ENCODE data around the gene OR2H2.

The OR2H2 gene

GRCh38 chr6:29617782-29618554, 33.0 kb downstream of the OR2H2 start:
- Histone ChIP-seq H2AFZ (ENCODE audit: low read depth, low read length) (no peak overlapping the region), H3K9me3 (ENCODE audit: insufficient read depth, low read length) (no peaks in the 10 kb centered on the region), H4K20me1 (ENCODE audit: insufficient read depth, low read length) (no peaks in the 10 kb centered on the region), H3K36me3 (replicated peaks; ENCODE audit: low read depth, low read length) (peaks cover 7% of the 10 kb centered on the region), H3K4me3 (ENCODE audit: low read length) (no peak overlapping the region), H3K4me2 (ENCODE audit: low read length) (no peak overlapping the region), H3K27me3 (ENCODE audit: low read depth, low read length) (no peaks in the 10 kb centered on the region), H3K9ac (ENCODE audit: low read length) (no peak overlapping the region), H3K27ac (ENCODE audit: low read length) (no peak overlapping the region), H3K79me2 (ENCODE audit: low read length) (no peaks in the 10 kb centered on the region), H3K4me1 (ENCODE audit: low read length) (no peaks in the 10 kb centered on the region)
- no peak for TF ChIP-seq EZH2phosphoT487 (IDR thresholded peaks at IDR 0.05; ENCODE audit: low read depth)
- peak; percentile 24; the same call in 1 of the 2 replicates for TF ChIP-seq CTCF (IDR thresholded peaks at IDR 0.05; ENCODE audit: low read depth, low read length)

- peaks cover 7% of the 10 kb centered on the region for H3K36me3 ChIP-seq (replicated peaks; ENCODE audit: low read depth, low read length)
- TF ChIP-seq EZH2phosphoT487 (IDR thresholded peaks at IDR 0.05; ENCODE audit: low read depth) = no peak
- TF ChIP-seq CTCF (IDR thresholded peaks at IDR 0.05; ENCODE audit: low read depth, low read length) = no peak
Measured at GRCh38 chr6:29619578-29620160, 34.7 kb downstream of the OR2H2 start.

GRCh38 chr6:29620630-29621029, 35.7 kb downstream of the OR2H2 start:
- Histone ChIP-seq H3K4me1 (ENCODE audit: low read length) (no peaks in the 10 kb centered on the region), H3K4me3 (ENCODE audit: low read length) (no peak overlapping the region), H3K79me2 (ENCODE audit: low read length) (no peaks in the 10 kb centered on the region), H2AFZ (ENCODE audit: low read depth, low read length) (no peak overlapping the region), H3K27me3 (ENCODE audit: low read depth, low read length) (no peaks in the 10 kb centered on the region), H3K36me3 (replicated peaks; ENCODE audit: low read depth, low read length) (peaks cover 7% of the 10 kb centered on the region), H3K4me2 (ENCODE audit: low read length) (no peak overlapping the region), H3K27ac (ENCODE audit: low read length) (no peak overlapping the region), H4K20me1 (ENCODE audit: insufficient read depth, low read length) (no peaks in the 10 kb centered on the region), H3K9ac (ENCODE audit: low read length) (no peak overlapping the region), H3K9me3 (ENCODE audit: insufficient read depth, low read length) (no peaks in the 10 kb centered on the region)
- TF ChIP-seq CTCF (IDR thresholded peaks at IDR 0.05; ENCODE audit: low read depth, low read length) = no peak
- TF ChIP-seq EZH2phosphoT487 (IDR thresholded peaks at IDR 0.05; ENCODE audit: low read depth) = no peak

More at GRCh38 chr6:29619578-29620160, 34.7 kb downstream of the OR2H2 start:
- H4K20me1 ChIP-seq (ENCODE audit: insufficient read depth, low read length) = no peaks in the 10 kb centered on the region
- H3K27ac ChIP-seq (ENCODE audit: low read length) = no peak overlapping the region
- no peak overlapping the region for H2AFZ ChIP-seq (ENCODE audit: low read depth, low read length)
- H3K9ac ChIP-seq (ENCODE audit: low read length) = no peak overlapping the region
- no peaks in the 10 kb centered on the region for H3K4me1 ChIP-seq (ENCODE audit: low read length)
- H3K4me3 ChIP-seq (ENCODE audit: low read length) = no peak overlapping the region
- H3K9me3 ChIP-seq (ENCODE audit: insufficient read depth, low read length) = no peaks in the 10 kb centered on the region
- no peaks in the 10 kb centered on the region for H3K79me2 ChIP-seq (ENCODE audit: low read length)
- no peaks in the 10 kb centered on the region for H3K27me3 ChIP-seq (ENCODE audit: low read depth, low read length)
- no peak overlapping the region for H3K4me2 ChIP-seq (ENCODE audit: low read length)

GRCh38 chr6:29624520-29624961, 39.6 kb downstream of the OR2H2 start:
- TF ChIP-seq EZH2phosphoT487 (IDR thresholded peaks at IDR 0.05; ENCODE audit: low read depth) (no peak), CTCF (IDR thresholded peaks at IDR 0.05; ENCODE audit: low read depth, low read length) (no peak)

More at GRCh38 chr6:29624520-29624961, 39.6 kb downstream of the OR2H2 start:
- H2AFZ ChIP-seq (ENCODE audit: low read depth, low read length) = no peak overlapping the region
- H3K9me3 ChIP-seq (ENCODE audit: insufficient read depth, low read length) = no peaks in the 10 kb centered on the region
- no peak overlapping the region for H3K27ac ChIP-seq (ENCODE audit: low read length)
- no peaks in the 10 kb centered on the region for H3K79me2 ChIP-seq (ENCODE audit: low read length)
- H3K27me3 ChIP-seq (ENCODE audit: low read depth, low read length) = no peaks in the 10 kb centered on the region
- no peaks in the 10 kb centered on the region for H4K20me1 ChIP-seq (ENCODE audit: insufficient read depth, low read length)
- no peak overlapping the region for H3K4me3 ChIP-seq (ENCODE audit: low read length)
- no peak overlapping the region for H3K4me2 ChIP-seq (ENCODE audit: low read length)
- H3K36me3 ChIP-seq (replicated peaks; ENCODE audit: low read depth, low read length) = no peaks in the 10 kb centered on the region
- H3K9ac ChIP-seq (ENCODE audit: low read length) = no peak overlapping the region
- H3K4me1 ChIP-seq (ENCODE audit: low read length) = peaks cover 7% of the 10 kb centered on the region

Measured in OCI-LY3 (cell line).